GM12874 (cell line): ENCODE measurements around the gene ARID2.

Source experiments
- TF ChIP-seq, protein P1 (sequence below): IDR thresholded peaks from 2 replicates; pipeline ENCODE4 v1.5.1; 2011; ENCODE audit warnings: low read depth, mild to moderate bottlenecking, control low read depth, low read length, moderate library complexity; ENCODE audit not compliant: insufficient read depth

The ARID2 gene

DNA sequence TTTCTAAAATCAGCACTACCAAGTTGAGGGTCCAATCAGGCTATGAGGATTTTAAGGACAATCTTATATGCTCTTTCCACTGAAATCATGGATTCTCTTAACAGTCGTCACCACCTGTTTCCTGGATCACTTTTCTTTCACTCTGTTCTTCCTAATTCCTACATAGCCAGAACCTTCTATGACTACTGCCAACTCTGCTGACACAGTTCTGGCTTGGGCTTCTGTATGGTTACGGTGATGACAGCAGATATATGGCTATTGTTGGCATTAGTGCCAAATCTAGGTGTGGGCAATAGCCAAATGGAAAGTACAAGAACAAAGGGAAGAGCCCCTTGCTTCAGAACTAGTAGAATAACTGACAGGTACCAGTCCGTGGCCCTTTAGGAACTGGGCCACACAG is 124.0 kb downstream of the ARID2 start:
- TF ChIP-seq, protein P1, sequence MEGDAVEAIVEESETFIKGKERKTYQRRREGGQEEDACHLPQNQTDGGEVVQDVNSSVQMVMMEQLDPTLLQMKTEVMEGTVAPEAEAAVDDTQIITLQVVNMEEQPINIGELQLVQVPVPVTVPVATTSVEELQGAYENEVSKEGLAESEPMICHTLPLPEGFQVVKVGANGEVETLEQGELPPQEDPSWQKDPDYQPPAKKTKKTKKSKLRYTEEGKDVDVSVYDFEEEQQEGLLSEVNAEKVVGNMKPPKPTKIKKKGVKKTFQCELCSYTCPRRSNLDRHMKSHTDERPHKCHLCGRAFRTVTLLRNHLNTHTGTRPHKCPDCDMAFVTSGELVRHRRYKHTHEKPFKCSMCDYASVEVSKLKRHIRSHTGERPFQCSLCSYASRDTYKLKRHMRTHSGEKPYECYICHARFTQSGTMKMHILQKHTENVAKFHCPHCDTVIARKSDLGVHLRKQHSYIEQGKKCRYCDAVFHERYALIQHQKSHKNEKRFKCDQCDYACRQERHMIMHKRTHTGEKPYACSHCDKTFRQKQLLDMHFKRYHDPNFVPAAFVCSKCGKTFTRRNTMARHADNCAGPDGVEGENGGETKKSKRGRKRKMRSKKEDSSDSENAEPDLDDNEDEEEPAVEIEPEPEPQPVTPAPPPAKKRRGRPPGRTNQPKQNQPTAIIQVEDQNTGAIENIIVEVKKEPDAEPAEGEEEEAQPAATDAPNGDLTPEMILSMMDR, result no peak

DNA sequence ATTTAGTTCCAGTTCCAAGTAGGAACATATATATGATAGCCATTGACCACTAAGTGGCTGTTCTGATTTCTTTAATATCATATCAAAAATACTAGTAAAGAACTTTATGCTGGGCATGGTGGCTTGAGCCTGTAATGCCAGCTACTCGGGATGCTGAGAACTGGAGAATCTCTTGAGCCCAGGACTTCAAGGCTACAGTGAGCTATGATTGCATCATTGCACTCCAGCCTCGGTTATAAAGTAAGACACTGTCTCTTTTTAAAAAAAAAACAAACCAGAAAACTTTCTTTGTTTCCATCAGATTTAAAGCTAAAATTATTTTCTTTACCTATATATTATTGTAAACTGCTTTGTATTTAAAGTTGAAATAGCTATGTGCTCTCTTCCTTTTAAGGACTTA is 133.8 kb downstream of the ARID2 start:
- TF ChIP-seq, protein P1, result no peak

DNA sequence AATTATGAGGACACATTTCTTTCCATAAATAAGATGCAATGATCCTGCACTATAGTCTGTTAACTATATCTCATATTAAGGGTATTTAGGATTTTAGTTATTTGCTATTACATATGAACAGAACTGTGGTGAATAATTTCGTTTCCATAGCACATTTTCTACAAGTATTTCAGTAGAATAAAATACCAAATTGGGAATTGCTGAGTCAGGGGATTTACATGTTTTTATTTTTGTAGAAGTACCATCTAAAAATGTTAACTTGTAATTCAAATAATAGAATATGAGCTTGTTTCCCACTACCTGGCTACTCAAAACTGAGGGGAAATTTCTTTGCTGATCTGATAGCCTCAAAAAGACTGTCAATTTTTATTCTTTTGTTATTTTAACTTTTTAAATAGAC is 136.8 kb downstream of the ARID2 start:
- TF ChIP-seq, protein P1, result no peak

DNA sequence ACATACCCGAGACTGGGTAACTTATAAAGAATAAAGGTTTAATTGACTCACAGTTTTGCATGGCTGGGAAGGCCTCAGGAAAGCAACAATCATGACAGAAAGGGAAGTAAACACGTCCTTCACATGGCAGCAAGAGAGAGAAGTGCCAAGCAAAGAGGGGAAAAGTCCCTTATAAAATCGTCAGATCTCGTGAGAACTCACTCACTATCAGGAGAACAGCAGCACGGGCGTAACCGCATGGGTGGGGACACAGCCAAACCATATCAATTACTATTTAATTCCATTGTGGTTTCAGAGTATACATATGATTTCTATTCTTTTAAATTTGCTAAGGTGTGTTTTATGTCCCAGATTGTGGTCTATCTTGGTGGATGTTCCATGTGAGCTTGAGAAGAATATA is 142.9 kb downstream of the ARID2 start:
- TF ChIP-seq, protein P1, result no peak

DNA sequence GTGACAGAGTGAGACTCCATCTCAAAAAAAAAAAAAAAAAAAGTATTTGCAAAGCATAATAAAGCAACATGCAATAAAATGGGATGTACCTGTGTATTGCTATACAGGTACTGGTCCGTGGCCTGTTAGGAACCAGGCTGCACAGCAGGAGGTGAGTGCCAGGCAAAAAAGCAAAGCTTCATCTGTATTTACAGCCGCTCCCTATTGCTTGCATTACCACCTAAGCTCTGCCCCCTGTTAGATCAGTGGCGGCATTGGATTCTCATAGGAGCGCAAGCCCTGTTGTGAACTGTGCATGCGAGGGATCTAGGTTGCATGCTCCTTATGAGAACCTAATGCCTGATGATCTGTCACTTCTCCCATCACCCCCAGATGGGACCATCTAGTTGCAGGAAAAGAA is 147.6 kb downstream of the ARID2 start:
- TF ChIP-seq, protein P1, result no peak

DNA sequence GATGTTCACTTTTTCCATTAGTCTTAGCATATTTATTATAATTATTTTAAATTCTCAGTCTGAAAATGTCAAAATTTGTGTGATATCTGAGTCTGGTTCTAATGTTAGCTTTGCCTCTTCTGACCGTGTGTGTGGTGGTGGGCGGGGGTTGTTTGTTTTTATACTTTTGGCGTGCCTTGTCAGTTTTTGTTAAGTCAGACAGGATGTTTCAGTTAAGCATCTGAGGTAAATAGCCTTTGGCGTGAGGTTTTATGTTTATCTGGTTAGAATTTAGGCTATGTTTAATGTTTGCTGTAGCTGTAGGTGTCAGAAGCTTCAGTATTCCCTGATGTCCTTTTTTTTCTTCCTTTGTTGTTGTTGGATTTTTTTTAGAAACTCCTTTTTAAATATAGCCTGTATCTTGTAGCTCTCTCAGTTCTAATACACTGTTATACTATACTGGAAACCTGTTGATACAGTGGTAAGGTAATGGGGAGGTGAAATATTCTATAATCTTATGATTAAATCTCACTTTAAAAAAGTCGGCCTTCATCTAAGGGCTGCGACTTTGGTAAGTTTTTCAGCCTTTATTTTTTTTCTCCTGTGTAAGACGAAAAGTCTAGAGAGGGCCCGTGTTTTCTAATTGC is 149.2 kb downstream of the ARID2 start:
- TF ChIP-seq, protein P1, result no peak

DNA sequence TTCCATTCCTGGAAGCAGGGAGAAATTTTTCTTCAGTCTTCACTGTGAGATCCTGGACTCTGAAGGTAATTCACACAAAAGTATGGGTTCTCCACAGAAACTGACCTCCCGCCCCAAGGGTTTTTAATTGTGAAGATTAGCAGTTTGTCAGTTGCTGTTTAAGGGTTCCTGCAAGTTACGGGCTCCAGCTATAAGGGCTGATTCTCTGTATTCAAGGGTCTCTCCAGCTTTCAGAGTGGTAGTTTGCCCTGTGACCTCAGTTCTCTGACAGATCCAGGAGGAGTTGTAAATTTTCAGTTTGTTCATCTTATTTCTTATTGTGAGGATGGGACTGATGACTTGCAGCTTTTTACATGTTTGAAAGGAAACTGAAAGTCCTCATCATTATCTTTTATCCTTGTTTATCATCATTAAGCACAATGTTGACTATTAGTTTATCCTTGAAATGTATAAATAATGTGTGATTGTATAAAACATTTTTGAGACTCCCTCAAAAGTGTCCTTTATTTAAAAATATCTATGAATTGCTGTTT is 149.9 kb downstream of the ARID2 start:
- TF ChIP-seq, protein P1, result no peak

DNA sequence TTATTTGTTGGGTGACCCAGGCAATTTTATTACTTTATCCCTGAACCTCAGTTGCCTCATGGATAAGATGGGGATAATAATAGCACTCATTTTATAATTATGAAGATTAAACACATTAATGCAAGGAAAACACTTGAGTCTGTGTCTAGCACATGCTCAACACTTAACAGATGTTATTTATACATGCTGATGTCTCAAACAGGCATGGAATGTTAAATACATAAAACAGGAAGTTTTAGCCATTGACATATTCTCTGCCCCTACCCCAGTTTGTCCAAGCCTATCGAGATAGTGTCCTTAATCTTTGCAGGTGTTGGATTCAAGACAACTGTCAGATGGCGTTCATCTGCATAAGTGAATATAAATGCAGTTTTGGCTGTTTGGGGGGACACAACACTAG is 151.0 kb downstream of the ARID2 start:
- TF ChIP-seq, protein P1, result no peak
